Heart left ventricle (tissue), 16 donors: ENCODE measurements around the gene LBX2. TPM values are rescaled to one million over a fixed set of nuclear protein-coding genes. Genes with fewer than 3 reads are reported as not detected.
A peak's percentile ranks its signal among the peaks of the same experiment; 100 is the strongest.

Source experiments
- ATAC-seq, 4 donors: fragments of 200-7000 bp; cut with Tn5 transposase; one replicate each; pipeline ENCODE4 v1.9.1; 2020 to 2022; ENCODE audit warnings: moderate library complexity in 4 of 4, mild to moderate bottlenecking in 3 of 4, moderate number of reproducible peaks in 1 of 4
- DNase-seq, 5 donors: peaks; one replicate each; pipeline ENCODE4 v3.0.0-alpha.2; 2020
- H3K27ac ChIP-seq, 12 donors: fragments of 200-600 bp; sonication (generic) in 4 of 12; one replicate each; pipeline versions ENCODE4 v1.5.0 to v1.8.0; 2016 to 2022; ENCODE audit warnings: mild to moderate bottlenecking in 2 of 12
- H3K27me3 ChIP-seq, 9 donors: fragments of 200-600 bp; sonication (generic) in 2 of 9; one replicate each; pipeline versions ENCODE4 v1.5.1 to v1.8.0; 2016 to 2022; ENCODE audit warnings: mild to moderate bottlenecking in 3 of 9
- H3K36me3 ChIP-seq, 9 donors: fragments of 200-600 bp; sonication (generic) in 2 of 9; one replicate each; pipeline versions ENCODE4 v1.5.0 to v1.8.0; 2018 to 2022; ENCODE audit warnings: mild to moderate bottlenecking in 2 of 9
- H3K4me1 ChIP-seq, 12 donors: fragments of 200-600 bp; sonication (generic) in 4 of 12; one replicate each; pipeline versions ENCODE4 v1.5.0 to v1.8.0; 2016 to 2022; ENCODE audit warnings: mild to moderate bottlenecking in 3 of 12
- H3K4me3 ChIP-seq, 12 donors: fragments of 200-600 bp; sonication (generic) in 4 of 12; one replicate each; pipeline versions ENCODE4 v1.5.0 to v1.8.0; 2017 to 2022; ENCODE audit warnings: mild to moderate bottlenecking in 9 of 12, moderate library complexity in 4 of 12
- H3K9me3 ChIP-seq, 12 donors: fragments of 200-600 bp; sonication (generic) in 4 of 12; one replicate each; pipeline versions ENCODE4 v1.5.0 to v1.8.0; 2016 to 2022; ENCODE audit warnings: mild to moderate bottlenecking in 1 of 12
- POLR2A ChIP-seq, 2 donors: fragments of 450-650 bp; IDR thresholded peaks; one replicate each; pipeline ENCODE4 v1.6.1; 2017; ENCODE audit warnings: antibody characterized with exemption in 2 of 2, mild to moderate bottlenecking in 2 of 2, moderate library complexity in 2 of 2
- WGBS, 4 donors: extraction: QIAGEN DNeasy Blood & Tissue Kit in 2 of 4; methylation state at CpG; one replicate each; pipeline versions ENCODE4 v1.1.5 to v1.1.7; 2013 to 2018; 5-methylcytosine and 5-hydroxymethylcytosine counted together
- intact Hi-C, 10 donors: fragments of 100-400 bp; cut with DNase I; formaldehyde crosslinking; loops; one replicate each; pipeline versions ENCODE4 v1.11.1 to v1.14.2; 2022
- polyA plus RNA-seq, 2 donors: library from polyadenylated mRNA; stranded (reverse); fragments of 200-250 nt; gene quantifications; one replicate each; pipeline ENCODE4 v1.2.3, GENCODE V29; 2013
- total RNA-seq, 9 donors: library from RNA; depleted of rRNA in 2 of 9; stranded (reverse); fragments of >200 nt in 2 of 9; fragmentation: NEBNext Ultra II Directional in 3 of 9; extraction: Animal tissue kit (Norgen Biotek cat#: 25700) in 3 of 9; gene quantifications; one replicate each; pipeline versions ENCODE4 v1.1.0 to v1.2.4, GENCODE V29; 2016 to 2023
- TF ChIP-seq, protein P1 (sequence below), 12 donors: fragments of 200-600 bp; sonication (generic) in 4 of 12; IDR thresholded peaks; one replicate each; pipeline versions ENCODE4 v1.5.0 to v1.8.0; 2018 to 2022; ENCODE audit warnings: antibody characterized with exemption in 12 of 12, mild to moderate bottlenecking in 5 of 12
- donor health status: ischemic (EF 13 %, LVEDD 7.1; RV severe dilation, severe dysfunction).
- donor health status: healthy with polysubstance abuse.
- donor health status: DM: no; HTN: yes; CAD: no.
- donor health status: DM: no; HTN: no; CAD: no.
- donor health status: ischemic (EF 25% LVEDD 6.9; RV normal size, moderate dysfunction).
- donor health status: ischemic (EF 25% LVEDD 5.7; RV mildly dilated, moderate dysfunction).
- donor health status: healthy.
- donor health status: DM: yes; HTN: yes; CAD: no.
- donor health status: ischemic (EF 35%, LVEDD 5.7; RV mildly dilated, moderate dysfunction).
- donor health status: nonischemic (EF 11% LVEDD 7.7; RV severe dilation, severe dysfunction).
- donor health status: DM: yes; HTN: yes; CAD: no.
- donor health status: PGD.
- donor health status: ischemic (EF 29% LVEDD 5.4; RV normal size, mild dysfunction).
- donor health status: nonischemic (EF 23%, LVEDD 6.1; RV moderate dilation, normal function).

LBX2 gene
- total and polyA plus RNA-seq, 11 donors = 0.14 to 1.7 (median 0.67) TPM; not detected in 2

DNA sequence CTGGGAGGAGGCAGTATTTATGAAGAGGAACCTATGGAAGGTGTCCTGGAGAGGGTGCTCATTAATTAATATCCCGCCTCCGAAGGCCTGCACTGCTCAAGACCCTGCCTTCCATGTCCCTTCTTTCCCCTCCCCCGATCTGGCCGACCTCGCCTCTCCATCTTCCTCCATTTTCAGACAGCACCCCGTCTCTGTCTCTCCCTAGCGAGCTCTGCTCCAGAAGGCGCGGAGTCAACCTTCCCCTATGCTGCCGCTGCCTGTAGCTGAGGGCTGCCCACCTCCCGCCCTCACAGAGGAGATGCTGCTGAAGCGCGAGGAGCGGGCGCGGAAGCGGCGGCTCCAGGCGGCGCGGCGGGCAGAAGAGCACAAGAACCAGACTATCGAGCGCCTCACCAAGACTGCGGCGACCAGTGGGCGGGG lies 42.3 kb downstream of the LBX2 start:
- TF ChIP-seq, protein P1, sequence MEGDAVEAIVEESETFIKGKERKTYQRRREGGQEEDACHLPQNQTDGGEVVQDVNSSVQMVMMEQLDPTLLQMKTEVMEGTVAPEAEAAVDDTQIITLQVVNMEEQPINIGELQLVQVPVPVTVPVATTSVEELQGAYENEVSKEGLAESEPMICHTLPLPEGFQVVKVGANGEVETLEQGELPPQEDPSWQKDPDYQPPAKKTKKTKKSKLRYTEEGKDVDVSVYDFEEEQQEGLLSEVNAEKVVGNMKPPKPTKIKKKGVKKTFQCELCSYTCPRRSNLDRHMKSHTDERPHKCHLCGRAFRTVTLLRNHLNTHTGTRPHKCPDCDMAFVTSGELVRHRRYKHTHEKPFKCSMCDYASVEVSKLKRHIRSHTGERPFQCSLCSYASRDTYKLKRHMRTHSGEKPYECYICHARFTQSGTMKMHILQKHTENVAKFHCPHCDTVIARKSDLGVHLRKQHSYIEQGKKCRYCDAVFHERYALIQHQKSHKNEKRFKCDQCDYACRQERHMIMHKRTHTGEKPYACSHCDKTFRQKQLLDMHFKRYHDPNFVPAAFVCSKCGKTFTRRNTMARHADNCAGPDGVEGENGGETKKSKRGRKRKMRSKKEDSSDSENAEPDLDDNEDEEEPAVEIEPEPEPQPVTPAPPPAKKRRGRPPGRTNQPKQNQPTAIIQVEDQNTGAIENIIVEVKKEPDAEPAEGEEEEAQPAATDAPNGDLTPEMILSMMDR (IDR thresholded peaks at IDR 0.05) = no peak
- no peak for TF ChIP-seq POLR2A (IDR thresholded peaks at IDR 0.05)
- WGBS, 4 donors = 1 to 5% (median 3%) methylated on average over 16 to 27 of the region's 27 CpGs
- H3K4me1 ChIP-seq = peaks cover 5 to 40% (median 32%) of the 10 kb centered on the region in 12 donors
- DNase-seq (no peak), ATAC-seq (no peak)
- H3K27me3 ChIP-seq = no peaks in the 10 kb centered on the region
- H3K9me3 ChIP-seq = no peaks in the 10 kb centered on the region
- H3K27ac ChIP-seq = peak overlapping the region; percentile 84 to 98 (median 95)
- intact Hi-C loops = loop anchor here in 1 of 10 donors (5.0 kb wide), 1 partner anchor 40 kb away; no protein-coding TSS in a partner anchor
- peak overlapping the region; percentile 50 to 83 (median 70) for H3K4me3 ChIP-seq
- peaks cover 0 to 20% (median 10%) of the 10 kb centered on the region in 9 donors for H3K36me3 ChIP-seq

DNA sequence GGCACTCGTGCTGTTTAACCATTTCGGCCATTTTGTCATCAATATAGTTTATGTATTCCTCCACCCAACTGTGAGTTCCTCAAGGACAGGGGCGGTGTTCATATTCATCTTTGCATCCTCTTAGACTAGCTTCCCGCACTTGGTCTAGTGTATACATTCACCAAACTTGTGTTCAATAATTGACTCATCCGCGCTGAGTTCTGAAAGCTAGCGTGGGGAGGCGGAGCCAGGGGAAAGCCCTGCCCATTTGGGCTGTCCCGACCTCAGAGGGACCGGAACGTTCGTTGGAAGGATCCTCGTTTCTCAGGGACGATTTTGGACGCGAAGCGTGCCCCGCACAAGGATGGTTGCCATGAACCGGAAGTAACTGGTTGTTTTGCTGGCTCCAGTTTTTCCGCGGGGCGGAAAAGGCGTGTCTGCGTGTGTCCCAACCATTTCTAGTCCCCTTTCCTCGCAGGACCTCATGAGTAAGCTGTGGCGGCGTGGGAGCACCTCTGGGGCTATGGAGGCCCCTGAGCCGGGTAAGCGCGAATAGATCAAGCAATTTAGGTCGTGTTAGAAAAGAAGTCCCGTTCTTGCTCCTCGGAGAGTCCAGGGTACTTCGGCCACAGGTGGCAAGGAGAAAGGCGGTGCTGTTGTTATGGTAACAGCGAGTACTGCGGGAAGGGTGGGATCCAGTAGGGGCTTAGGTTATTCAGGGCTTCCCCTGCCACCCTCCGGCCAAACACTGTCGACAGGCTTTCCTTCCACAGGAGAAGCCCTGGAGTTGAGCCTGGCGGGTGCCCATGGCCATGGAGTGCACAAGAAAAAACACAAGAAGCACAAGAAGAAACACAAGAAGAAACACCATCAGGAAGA lies 44.5 kb downstream of the LBX2 start, which contains the start of gene INO80B:
INO80B (plus strand) TSS at position 434 of the 858 bp plus-strand sequence; CDS start at position 464, 30 bp downstream.
- peak in 1 of 2 donors; percentile 61 for TF ChIP-seq POLR2A (IDR thresholded peaks at IDR 0.05)
- TF ChIP-seq, protein P1 (IDR thresholded peaks at IDR 0.05) = no peak
- intact Hi-C loops = loop anchor here in 5 of 10 donors (1.0 to 5.0 kb wide), 6 partner anchors 14 to 38 kb away; partner anchors contain the start of genes CCDC142 (in 3 of the 5), TTC31 (in 3 of the 5) and RTKN (in 1 of the 5)
- ATAC-seq (peak; percentile 52 to 72 (median 66)), DNase-seq (peak; percentile 94 to 96 (median 95))
- Histone ChIP-seq H3K27ac (peak within 1 kb of the TSS in 11 of 12 donors; percentile 19 to 81 (median 61)), H3K4me3 (peak within 1 kb of the TSS; percentile 42 to 79 (median 70)), H3K36me3 (peaks cover 0 to 4% (median 0%) of the 10 kb centered on the region in 9 donors), H3K27me3 (no peaks in the 10 kb centered on the region), H3K4me1 (peaks cover 5 to 40% (median 32%) of the 10 kb centered on the region in 12 donors), H3K9me3 (no peaks in the 10 kb centered on the region)
- WGBS, 4 donors = 1 to 2% (median 2%) methylated on average over 39 to 40 of the region's 40 CpGs

DNA sequence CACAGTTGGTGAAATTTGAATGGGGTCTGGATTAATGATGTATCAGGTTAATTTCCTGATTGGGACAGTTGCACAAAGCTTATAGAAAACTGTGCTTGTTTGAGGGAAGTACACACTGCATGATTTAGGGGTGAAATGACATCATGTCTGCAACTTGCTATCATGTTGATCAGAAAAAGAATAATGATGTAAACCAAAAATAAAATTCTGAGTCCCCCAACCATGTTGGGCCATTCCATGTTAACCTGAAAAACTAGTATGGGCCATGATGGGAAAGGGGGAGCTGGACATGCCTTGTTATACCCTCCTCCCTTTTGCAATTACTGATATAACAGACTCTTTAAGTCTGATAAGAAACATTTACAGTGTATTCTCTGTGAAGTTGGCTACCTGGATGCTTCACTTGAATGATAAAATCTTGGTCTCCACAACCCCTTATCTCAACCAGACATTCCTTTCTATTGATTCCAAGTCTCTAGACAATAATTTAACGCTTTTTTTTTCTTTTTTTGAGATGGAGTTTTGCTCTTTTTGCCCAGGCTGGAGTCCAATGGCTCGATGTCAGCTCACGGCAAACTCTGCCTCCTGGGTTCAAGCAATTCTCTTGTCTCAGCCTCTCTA lies 48.7 kb downstream of the LBX2 start:
- H3K27me3 ChIP-seq = no peaks in the 10 kb centered on the region
- H3K4me1 ChIP-seq = peaks cover 5 to 13% (median 9%) of the 10 kb centered on the region in 12 donors
- DNase-seq = no peak
- intact Hi-C loops = no loop called here
- TF ChIP-seq POLR2A (IDR thresholded peaks at IDR 0.05) = no peak
- TF ChIP-seq, protein P1 (IDR thresholded peaks at IDR 0.05) = no peak
- no peak overlapping the region for H3K4me3 ChIP-seq
- WGBS, 4 donors = 79 to 84% (median 81%) methylated on average over 3 of the region's 3 CpGs
- no peaks in the 10 kb centered on the region for H3K36me3 ChIP-seq
- ATAC-seq = no peak
- no peaks in the 10 kb centered on the region for H3K9me3 ChIP-seq
- no peak overlapping the region for H3K27ac ChIP-seq

GRCh38 chr2:74448771-74449170 lies 50.6 kb downstream of the LBX2 start:
- H3K4me3 ChIP-seq = no peak overlapping the region
- ATAC-seq (no peak), DNase-seq (no peak)
- no peaks in the 10 kb centered on the region for H3K36me3 ChIP-seq
- TF ChIP-seq POLR2A (IDR thresholded peaks at IDR 0.05) = no peak
- TF ChIP-seq, protein P1 (IDR thresholded peaks at IDR 0.05) = no peak
- intact Hi-C loops = no loop called here
- H3K9me3 ChIP-seq = no peaks in the 10 kb centered on the region
- peaks cover 0 to 2% (median 0%) of the 10 kb centered on the region in 9 donors for H3K27me3 ChIP-seq
- no peak overlapping the region for H3K27ac ChIP-seq
- 81 to 88% (median 86%) methylated on average over 2 of the region's 2 CpGs for WGBS, 4 donors
- peaks cover 0 to 9% (median 0%) of the 10 kb centered on the region in 12 donors for H3K4me1 ChIP-seq
